Natural killer cell (primary cell): Measurements from ENCODE around the gene CRIM1. TPM values are rescaled to one million over a fixed set of nuclear protein-coding genes. Genes with fewer than 3 reads are reported as not detected.

ENCODE experiments used
- ATAC-seq, 3 donors: fragments of 150-1000 bp in 2 of 3; fragments of 200-7000 bp in 1 of 3; cut with Tn5 transposase; 1 replicate in 1 of 3; 2 replicates in 2 of 3; pipeline ENCODE4 v1.10.0; 2021; ENCODE audit warnings: mild to moderate bottlenecking in 2 of 3, moderate library complexity in 2 of 3
- DNase-seq, 2 donors: peaks; one replicate each; pipeline versions ENCODE4 v3.0.0 to v3.0.0-alpha.2; 2013 to 2021; ENCODE audit warnings: mixed read lengths in 1 of 2
- H3K27ac ChIP-seq: one replicate; pipeline ENCODE4 v1.5.1; 2013; ENCODE audit warnings: mild to moderate bottlenecking, low read length
- H3K27me3 ChIP-seq: one replicate; pipeline ENCODE4 v1.6.1; 2013; ENCODE audit warnings: low read length; ENCODE audit not compliant: control insufficient read depth, insufficient read depth
- H3K36me3 ChIP-seq: one replicate; pipeline ENCODE4 v1.6.1; 2013; ENCODE audit warnings: low read length; ENCODE audit not compliant: control insufficient read depth, insufficient read depth
- H3K4me1 ChIP-seq: one replicate; pipeline ENCODE4 v1.6.1; 2013; ENCODE audit warnings: low read length; ENCODE audit not compliant: control insufficient read depth, insufficient read depth
- H3K4me3 ChIP-seq: one replicate; pipeline ENCODE4 v1.5.1; 2013; ENCODE audit warnings: low read length
- H3K9me3 ChIP-seq: one replicate; pipeline ENCODE4 v1.6.1; 2013; ENCODE audit warnings: low read length; ENCODE audit not compliant: control insufficient read depth, insufficient read depth
- H3K27ac Mint-ChIP-seq, 2 donors: one replicate each; pipeline ENCODE4 v1.8.0; 2022; ENCODE audit warnings: mild to moderate bottlenecking in 2 of 2, mixed read lengths in 2 of 2, moderate library complexity in 1 of 2
- H3K27me3 Mint-ChIP-seq, 2 donors: one replicate each; pipeline ENCODE4 v1.8.0; 2022; ENCODE audit warnings: low read depth in 2 of 2, mixed read lengths in 2 of 2
- H3K36me3 Mint-ChIP-seq: one replicate; pipeline ENCODE4 v1.8.0; 2022; ENCODE audit warnings: mixed read lengths
- H3K4me1 Mint-ChIP-seq, 2 donors: one replicate each; pipeline ENCODE4 v1.8.0; 2022; ENCODE audit warnings: mixed read lengths in 2 of 2
- H3K4me3 Mint-ChIP-seq: one replicate; pipeline ENCODE4 v1.8.0; 2022; ENCODE audit warnings: mild to moderate bottlenecking, moderate library complexity, mixed read lengths
- H3K9me3 Mint-ChIP-seq, 2 donors: one replicate each; pipeline ENCODE4 v1.8.0; 2022; ENCODE audit warnings: mixed read lengths in 2 of 2
- WGBS: methylation state at CpG from one replicate; pipeline ENCODE4 v1.1.7; 2013; ENCODE audit warnings: missing lambda C conversion rate; ENCODE audit not compliant: insufficient coverage; 5-methylcytosine and 5-hydroxymethylcytosine counted together
- intact Hi-C: fragments of 100-400 bp; cut with micrococcal nuclease; formaldehyde crosslinking; loops from one replicate; pipeline ENCODE4 v1.14.2; 2022
- total RNA-seq, 4 donors: library from RNA; stranded (reverse); fragments of 120-200 nt in 1 of 4; gene quantifications; one replicate each; pipeline versions ENCODE4 v1.2.3 to v1.2.4, GENCODE V29; 2013 to 2022
- TF ChIP-seq, protein P1 (sequence below): fragments of 200-600 bp; IDR thresholded peaks from one replicate; pipeline ENCODE4 v1.8.0; 2022; ENCODE audit warnings: antibody characterized with exemption

Gene CRIM1
- total RNA-seq, 3 donors from 2014 or later (not counting 1 experiment from before 2014, with no cell fraction given) = 19.3 to 34.1 (median 32.9) TPM

DNA sequence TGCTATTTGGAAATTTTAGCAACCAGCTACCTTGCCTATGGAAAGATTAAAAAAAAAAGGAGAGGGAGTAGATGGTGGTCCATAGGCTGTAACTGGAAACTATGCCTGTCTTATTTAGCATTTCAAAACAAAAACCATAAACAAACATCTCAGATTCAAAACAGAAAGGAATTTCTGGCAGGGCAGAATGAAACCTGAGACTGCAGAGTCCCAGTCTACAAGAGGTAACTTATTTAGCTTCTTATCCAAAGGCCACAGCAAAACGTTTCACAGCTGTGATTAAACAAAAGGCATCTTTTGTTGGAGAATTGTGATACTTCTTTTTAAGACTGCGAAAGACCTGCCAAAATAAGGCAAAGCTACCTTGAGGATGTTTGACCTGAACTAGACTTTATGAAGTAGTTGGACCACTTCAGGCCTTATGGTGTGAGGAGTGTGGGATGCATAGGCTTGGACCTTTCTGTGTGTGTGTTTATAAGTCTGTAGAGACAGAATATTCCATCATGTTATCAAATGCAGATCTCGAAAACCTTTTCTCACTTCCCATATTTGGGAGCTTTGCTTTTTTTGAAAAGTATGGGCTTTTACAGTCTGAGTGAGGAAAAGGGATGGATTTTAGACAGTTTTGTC is 11.0 kb downstream of the CRIM1 start:
- no peak overlapping the region for H3K4me3 ChIP-seq
- no peak overlapping the region for H3K4me3 Mint-ChIP-seq
- 83% methylated on average over 2 of the region's 3 CpGs for WGBS
- no peaks in the 10 kb centered on the region for H3K36me3 Mint-ChIP-seq
- DNase-seq (no peak), ATAC-seq (no peak)
- no peak overlapping the region for H3K27ac Mint-ChIP-seq
- TF ChIP-seq, protein P1, sequence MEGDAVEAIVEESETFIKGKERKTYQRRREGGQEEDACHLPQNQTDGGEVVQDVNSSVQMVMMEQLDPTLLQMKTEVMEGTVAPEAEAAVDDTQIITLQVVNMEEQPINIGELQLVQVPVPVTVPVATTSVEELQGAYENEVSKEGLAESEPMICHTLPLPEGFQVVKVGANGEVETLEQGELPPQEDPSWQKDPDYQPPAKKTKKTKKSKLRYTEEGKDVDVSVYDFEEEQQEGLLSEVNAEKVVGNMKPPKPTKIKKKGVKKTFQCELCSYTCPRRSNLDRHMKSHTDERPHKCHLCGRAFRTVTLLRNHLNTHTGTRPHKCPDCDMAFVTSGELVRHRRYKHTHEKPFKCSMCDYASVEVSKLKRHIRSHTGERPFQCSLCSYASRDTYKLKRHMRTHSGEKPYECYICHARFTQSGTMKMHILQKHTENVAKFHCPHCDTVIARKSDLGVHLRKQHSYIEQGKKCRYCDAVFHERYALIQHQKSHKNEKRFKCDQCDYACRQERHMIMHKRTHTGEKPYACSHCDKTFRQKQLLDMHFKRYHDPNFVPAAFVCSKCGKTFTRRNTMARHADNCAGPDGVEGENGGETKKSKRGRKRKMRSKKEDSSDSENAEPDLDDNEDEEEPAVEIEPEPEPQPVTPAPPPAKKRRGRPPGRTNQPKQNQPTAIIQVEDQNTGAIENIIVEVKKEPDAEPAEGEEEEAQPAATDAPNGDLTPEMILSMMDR = no peak
- H3K9me3 ChIP-seq = no peaks in the 10 kb centered on the region
- H3K4me1 Mint-ChIP-seq = peaks cover 14 to 57% of the 10 kb centered on the region in 2 donors
- intact Hi-C loops = no loop called here
- H3K27me3 Mint-ChIP-seq = no peaks in the 10 kb centered on the region
- H3K4me1 ChIP-seq = no peaks in the 10 kb centered on the region
- H3K27ac ChIP-seq = no peak overlapping the region
- no peaks in the 10 kb centered on the region for H3K27me3 ChIP-seq
- no peaks in the 10 kb centered on the region for H3K9me3 Mint-ChIP-seq
- H3K36me3 ChIP-seq = no peaks in the 10 kb centered on the region

DNA sequence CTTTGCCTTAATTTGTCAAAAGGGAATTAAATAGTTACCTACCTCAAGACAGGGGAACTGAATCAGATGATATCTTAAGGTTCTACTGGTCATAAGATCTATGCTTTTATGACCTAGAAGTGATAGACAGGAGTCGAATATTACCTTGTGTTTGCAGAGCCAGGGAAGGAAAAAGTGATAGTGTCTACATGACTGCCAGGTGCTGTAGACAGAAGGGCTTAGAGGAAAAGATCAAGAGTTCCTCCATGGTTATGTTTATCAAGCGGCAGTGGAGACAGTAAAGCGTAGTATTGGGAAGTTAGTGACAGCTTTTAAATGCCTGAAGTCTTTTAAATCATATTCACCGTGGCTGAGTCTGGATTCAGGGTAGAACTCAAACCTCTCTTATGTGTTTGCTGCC is 11.9 kb downstream of the CRIM1 start:
- H3K27me3 Mint-ChIP-seq = no peaks in the 10 kb centered on the region
- intact Hi-C loops = no loop called here
- H3K4me3 Mint-ChIP-seq = no peak overlapping the region
- Histone ChIP-seq H3K27ac (no peak overlapping the region), H3K36me3 (no peaks in the 10 kb centered on the region), H3K27me3 (no peaks in the 10 kb centered on the region), H3K4me1 (no peaks in the 10 kb centered on the region), H3K4me3 (no peak overlapping the region), H3K9me3 (no peaks in the 10 kb centered on the region)
- H3K27ac Mint-ChIP-seq = no peak overlapping the region
- H3K36me3 Mint-ChIP-seq = no peaks in the 10 kb centered on the region
- TF ChIP-seq, protein P1 = no peak
- H3K9me3 Mint-ChIP-seq = no peaks in the 10 kb centered on the region
- ATAC-seq (no peak), DNase-seq (no peak)
- WGBS = 76% methylated on average over 3 of the region's 4 CpGs
- H3K4me1 Mint-ChIP-seq = peaks cover 19 to 56% of the 10 kb centered on the region in 2 donors

DNA sequence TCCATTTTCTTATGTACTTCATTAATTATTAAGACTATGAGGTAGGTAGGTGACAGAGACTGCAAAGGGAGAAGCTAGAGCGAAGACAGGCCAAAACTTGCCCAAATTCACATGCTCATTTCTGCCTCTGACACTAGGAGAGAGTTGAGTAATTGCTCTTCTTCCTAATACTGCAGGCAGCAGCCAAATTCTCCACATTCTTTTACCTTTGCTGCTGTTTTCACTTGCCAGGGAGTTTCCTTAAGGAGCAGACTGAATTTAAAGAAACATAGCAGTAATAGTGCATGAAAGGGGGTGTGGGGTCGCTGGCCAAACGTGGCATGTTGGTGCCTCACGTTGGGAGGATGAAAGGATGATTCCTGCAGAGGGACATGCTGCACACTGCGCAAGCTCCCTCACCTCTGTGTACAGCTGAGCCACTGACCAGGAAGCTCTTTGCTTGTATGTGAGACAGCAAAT is 12.3 kb downstream of the CRIM1 start:
- Mint-ChIP-seq H3K27ac (no peak overlapping the region), H3K4me3 (no peak overlapping the region), H3K9me3 (no peaks in the 10 kb centered on the region), H3K4me1 (peaks cover 23 to 61% of the 10 kb centered on the region in 2 donors), H3K36me3 (no peaks in the 10 kb centered on the region), H3K27me3 (no peaks in the 10 kb centered on the region)
- intact Hi-C loops = no loop called here
- 81% methylated on average over 5 of the region's 5 CpGs for WGBS
- H3K9me3 ChIP-seq = no peaks in the 10 kb centered on the region
- ATAC-seq (no peak), DNase-seq (no peak)
- H3K4me1 ChIP-seq = no peaks in the 10 kb centered on the region
- TF ChIP-seq, protein P1 = no peak
- H3K27ac ChIP-seq = no peak overlapping the region
- no peak overlapping the region for H3K4me3 ChIP-seq
- no peaks in the 10 kb centered on the region for H3K27me3 ChIP-seq
- no peaks in the 10 kb centered on the region for H3K36me3 ChIP-seq

DNA sequence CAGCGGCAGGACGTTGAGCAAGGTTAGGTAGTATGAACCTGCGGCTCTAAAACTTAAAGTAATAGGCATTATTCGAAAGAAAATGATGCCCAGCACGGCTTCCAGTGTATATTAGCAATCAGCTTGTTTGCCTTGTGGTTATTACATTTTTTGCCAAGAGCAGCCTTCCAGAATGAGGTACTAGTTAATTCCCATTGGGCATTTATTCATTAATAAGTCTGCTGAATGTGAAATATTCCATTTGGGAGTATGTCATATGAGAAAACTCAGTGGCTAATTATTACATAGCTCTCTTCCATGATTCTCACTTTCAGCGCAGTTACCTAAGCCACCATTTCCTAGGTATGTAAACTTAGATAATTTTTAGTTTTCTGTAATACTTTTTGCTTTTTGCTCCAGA is 12.9 kb downstream of the CRIM1 start:
- Histone ChIP-seq H3K4me1 (no peaks in the 10 kb centered on the region), H3K27ac (no peak overlapping the region)

More for the DNA sequence above, 12.9 kb downstream of the CRIM1 start:
- peaks cover 28 to 66% of the 10 kb centered on the region in 2 donors for H3K4me1 Mint-ChIP-seq
- Histone ChIP-seq H3K36me3 (no peaks in the 10 kb centered on the region), H3K9me3 (no peaks in the 10 kb centered on the region), H3K27me3 (no peaks in the 10 kb centered on the region), H3K4me3 (no peak overlapping the region)
- H3K27me3 Mint-ChIP-seq = no peaks in the 10 kb centered on the region
- H3K9me3 Mint-ChIP-seq = no peaks in the 10 kb centered on the region
- 96% methylated on average over 5 of the region's 6 CpGs for WGBS
- DNase-seq (no peak), ATAC-seq (no peak)
- no peaks in the 10 kb centered on the region for H3K36me3 Mint-ChIP-seq
- intact Hi-C loops = no loop called here
- no peak overlapping the region for H3K27ac Mint-ChIP-seq
- H3K4me3 Mint-ChIP-seq = no peak overlapping the region
- TF ChIP-seq, protein P1 = no peak
